HEK293 (cell line): ENCODE measurements around the gene ESPL1.

ENCODE experiments used
- CTCF ChIA-PET: fragments of 350-600 bp; formaldehyde crosslinking; extraction: SDS; loops from one replicate; lab custom pipeline; 2021; ENCODE audit warnings: antibody characterized with exemption; lab: Yijun Ruan, JAX
- POLR2A ChIA-PET: fragments of 300-600 bp; formaldehyde crosslinking; extraction: SDS; loops from one replicate; lab custom pipeline; 2020; ENCODE audit warnings: antibody characterized with exemption, inconsistent platforms; lab: Yijun Ruan, JAX
- H3K27ac ChIP-seq: fragments of 200-500 bp; sonication (Bioruptor generic); 2 replicates; pipeline ENCODE4 v1.5.1; 2014; ENCODE audit warnings: low read depth, low read length, control low read depth, inconsistent platforms; ENCODE audit errors: extremely low read depth
- H3K36me3 ChIP-seq, 2 experiments: fragments of 200-500 bp in 1 of 2; sonication (Bioruptor generic) in 1 of 2; 1 replicate in 1 of 2; 2 replicates in 1 of 2; pipeline ENCODE4 v1.5.1; 2014 to 2017; ENCODE audit warnings: inconsistent platforms in 2 of 2, low read length in 2 of 2; ENCODE audit not compliant: control insufficient read depth in 2 of 2, insufficient read depth in 1 of 2
- H3K4me1 ChIP-seq: fragments of 200-500 bp; sonication (Bioruptor generic); 2 replicates; pipeline ENCODE4 v1.5.1; 2014; ENCODE audit warnings: mild to moderate bottlenecking, low read length, inconsistent platforms; ENCODE audit not compliant: control insufficient read depth, insufficient read depth
- H3K4me3 ChIP-seq: 2 replicates; pipeline ENCODE4 v1.5.1; 2011; ENCODE audit warnings: low read depth, mild to moderate bottlenecking, control low read depth, low read length, moderate library complexity
- H3K9me3 ChIP-seq: fragments of 200-500 bp; sonication (Bioruptor generic); 2 replicates; pipeline ENCODE4 v1.5.1; 2014; ENCODE audit warnings: low read depth, low read length, inconsistent platforms; ENCODE audit not compliant: control insufficient read depth, insufficient read depth
- EGR2 ChIP-seq: fragments of 450-650 bp; formaldehyde crosslinking; IDR thresholded peaks from 2 replicates; pipeline ENCODE4 v1.5.1; 2016; ENCODE audit warnings: low read depth, missing biosample characterization, missing genetic modification characterization
- KLF8 ChIP-seq: fragments of 450-650 bp; formaldehyde crosslinking; IDR thresholded peaks from 2 replicates; pipeline ENCODE4 v1.5.1; 2016; ENCODE audit warnings: missing biosample characterization, missing genetic modification characterization
- KLF9 ChIP-seq: fragments of 450-650 bp; formaldehyde crosslinking; IDR thresholded peaks from 2 replicates; pipeline ENCODE4 v1.5.1; 2016; ENCODE audit warnings: missing biosample characterization, missing genetic modification characterization, low read depth
- WT1 ChIP-seq: fragments of 450-650 bp; formaldehyde crosslinking; IDR thresholded peaks from 2 replicates; pipeline ENCODE4 v1.5.1; 2016; ENCODE audit warnings: missing biosample characterization, missing genetic modification characterization
- YY1 ChIP-seq: fragments of 450-650 bp; formaldehyde crosslinking; IDR thresholded peaks from 2 replicates; pipeline ENCODE4 v1.5.1; 2018; ENCODE audit warnings: missing biosample characterization, missing genetic modification characterization
- ZBTB17 ChIP-seq: fragments of 450-650 bp; formaldehyde crosslinking; IDR thresholded peaks from 2 replicates; pipeline ENCODE4 v1.5.1; 2016; ENCODE audit warnings: missing biosample characterization, missing genetic modification characterization
- ZBTB20 ChIP-seq: fragments of 450-650 bp; formaldehyde crosslinking; IDR thresholded peaks from 2 replicates; pipeline ENCODE4 v1.5.1; 2016; ENCODE audit warnings: missing biosample characterization, missing genetic modification characterization
- ZFP37 ChIP-seq: fragments of 450-650 bp; formaldehyde crosslinking; IDR thresholded peaks from 2 replicates; pipeline ENCODE4 v1.5.1; 2016; ENCODE audit warnings: missing biosample characterization, missing genetic modification characterization
- ZNF114 ChIP-seq: fragments of 450-650 bp; formaldehyde crosslinking; IDR thresholded peaks from 2 replicates; pipeline ENCODE4 v1.5.0; 2017; ENCODE audit warnings: missing biosample characterization, missing genetic modification characterization
- ZNF133 ChIP-seq: fragments of 450-650 bp; formaldehyde crosslinking; IDR thresholded peaks from 2 replicates; pipeline ENCODE4 v1.5.1; 2016; ENCODE audit warnings: missing biosample characterization, missing genetic modification characterization
- ZNF184 ChIP-seq: fragments of 450-650 bp; IDR thresholded peaks from 2 replicates; pipeline ENCODE4 v1.5.1; 2018; ENCODE audit warnings: missing biosample characterization, mild to moderate bottlenecking, missing genetic modification characterization
- ZNF292 ChIP-seq: fragments of 450-650 bp; formaldehyde crosslinking; IDR thresholded peaks from 2 replicates; pipeline ENCODE4 v1.5.1; 2016; ENCODE audit warnings: low read depth, missing biosample characterization, missing genetic modification characterization, borderline replicate concordance
- ZNF335 ChIP-seq: fragments of 450-650 bp; formaldehyde crosslinking; conservative IDR thresholded peaks from 2 replicates; pipeline ENCODE4 v1.5.1; 2016; ENCODE audit warnings: missing biosample characterization, missing genetic modification characterization
- ZNF341 ChIP-seq: fragments of 450-650 bp; formaldehyde crosslinking; IDR thresholded peaks from 2 replicates; pipeline ENCODE4; 2016; ENCODE audit warnings: low read depth, missing biosample characterization, missing genetic modification characterization
- ZNF37A ChIP-seq: fragments of 450-650 bp; IDR thresholded peaks from 2 replicates; pipeline ENCODE4 v1.5.1; 2018; ENCODE audit warnings: missing biosample characterization, missing genetic modification characterization
- ZNF391 ChIP-seq: fragments of 450-650 bp; formaldehyde crosslinking; IDR thresholded peaks from 2 replicates; pipeline ENCODE4 v1.5.1; 2016; ENCODE audit warnings: low read depth, missing biosample characterization, missing genetic modification characterization, borderline replicate concordance
- ZNF529 ChIP-seq: fragments of 450-650 bp; formaldehyde crosslinking; IDR thresholded peaks from 2 replicates; pipeline ENCODE4 v1.5.1; 2017; ENCODE audit warnings: missing genetic modification characterization, missing biosample characterization; ENCODE audit not compliant: insufficient replicate concordance
- ZNF549 ChIP-seq: fragments of 450-650 bp; IDR thresholded peaks from 2 replicates; pipeline ENCODE4 v1.5.1; 2018; ENCODE audit warnings: missing biosample characterization, missing genetic modification characterization, mild to moderate bottlenecking, inconsistent platforms, moderate library complexity
- ZNF658 ChIP-seq: fragments of 450-650 bp; formaldehyde crosslinking; IDR thresholded peaks from 2 replicates; pipeline ENCODE4; 2016; ENCODE audit warnings: missing biosample characterization, missing genetic modification characterization
- ZNF660 ChIP-seq: fragments of 450-650 bp; IDR thresholded peaks from 2 replicates; pipeline ENCODE4 v1.5.1; 2018; ENCODE audit warnings: missing biosample characterization, mild to moderate bottlenecking, missing genetic modification characterization
- TF ChIP-seq, protein P1 (sequence below): fragments of 450-650 bp; formaldehyde crosslinking; IDR thresholded peaks from 2 replicates; pipeline ENCODE4 v1.5.1; 2016; ENCODE audit warnings: missing biosample characterization, missing genetic modification characterization
- TF ChIP-seq, protein P2 (sequence below): fragments of 450-650 bp; formaldehyde crosslinking; IDR thresholded peaks from 2 replicates; pipeline ENCODE4 v1.5.1; 2016; ENCODE audit warnings: missing biosample characterization, missing genetic modification characterization
- TF ChIP-seq, protein P3 (sequence below): fragments of 450-650 bp; formaldehyde crosslinking; conservative IDR thresholded peaks from 2 replicates; pipeline ENCODE4 v1.5.1; 2016; ENCODE audit warnings: low read depth, missing biosample characterization, missing genetic modification characterization
- TF ChIP-seq, protein P4 (sequence below): fragments of 450-650 bp; formaldehyde crosslinking; IDR thresholded peaks from 2 replicates; pipeline ENCODE4 v1.5.1; 2016; ENCODE audit warnings: missing biosample characterization, missing genetic modification characterization

Gene ESPL1

DNA sequence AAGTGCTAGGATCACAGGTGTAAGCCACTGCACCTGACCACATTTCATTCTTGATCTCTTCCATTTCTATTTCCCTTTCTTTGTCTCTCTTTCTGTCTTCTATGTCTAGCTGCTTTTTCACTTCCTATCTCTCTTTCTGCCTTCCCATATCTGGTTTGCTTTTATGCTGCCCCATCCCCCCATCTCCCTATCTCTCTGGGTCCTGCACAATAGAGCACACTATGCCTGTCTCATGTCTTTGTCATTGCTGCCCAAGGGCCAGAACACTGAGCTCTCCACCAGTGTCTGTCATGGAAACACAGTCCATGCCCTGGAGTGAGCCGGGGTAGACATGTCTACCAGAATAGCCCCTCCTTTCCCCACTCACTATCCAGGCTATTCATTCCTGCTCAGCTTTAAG is 23.8 kb upstream of the ESPL1 start (continued):
- TF ChIP-seq ZBTB17 (tag by site-specific recombination): peak; percentile 31; the same call in 1 of the 2 replicates
- TF ChIP-seq EGR2: no peak
- no peak for TF ChIP-seq ZBTB20 (tag by site-specific recombination)
- TF ChIP-seq, protein P1, sequence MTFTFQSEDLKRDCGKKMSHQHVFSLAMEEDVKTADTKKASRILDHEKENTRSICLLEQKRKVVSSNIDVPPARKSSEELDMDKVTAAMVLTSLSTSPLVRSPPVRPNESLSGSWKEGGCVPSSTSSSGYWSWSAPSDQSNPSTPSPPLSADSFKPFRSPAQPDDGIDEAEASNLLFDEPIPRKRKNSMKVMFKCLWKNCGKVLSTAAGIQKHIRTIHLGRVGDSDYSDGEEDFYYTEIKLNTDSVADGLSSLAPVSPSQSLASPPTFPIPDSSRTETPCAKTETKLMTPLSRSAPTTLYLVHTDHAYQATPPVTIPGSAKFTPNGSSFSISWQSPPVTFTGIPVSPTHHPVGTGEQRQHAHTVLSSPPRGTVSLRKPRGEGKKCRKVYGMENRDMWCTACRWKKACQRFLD: no peak

DNA sequence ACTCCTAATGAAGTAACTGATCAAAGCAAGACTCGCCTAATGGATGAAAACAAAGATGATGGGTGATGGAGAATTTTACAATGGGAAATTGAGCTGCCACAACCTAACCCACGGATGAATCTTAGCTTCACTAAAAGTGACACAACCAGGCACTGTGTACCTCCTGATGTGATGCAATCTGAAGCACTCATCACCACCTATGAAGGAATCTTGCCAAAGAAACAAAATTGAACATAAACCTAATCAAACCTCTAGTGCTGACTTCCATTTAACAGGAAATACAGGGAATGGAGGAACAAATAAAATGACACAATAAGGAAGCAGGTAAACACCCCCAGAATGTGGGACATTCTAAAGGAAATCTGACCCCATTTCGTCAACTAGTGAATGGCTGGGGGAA is 22.8 kb upstream of the ESPL1 start:
- Histone ChIP-seq H3K4me1 (no peaks in the 10 kb centered on the region), H3K27ac (no peak overlapping the region), H3K9me3 (no peaks in the 10 kb centered on the region), H3K4me3 (no peak overlapping the region), H3K36me3 (no peaks in the 10 kb centered on the region)
- no peak for TF ChIP-seq ZNF133 (tag by site-specific recombination)
- TF ChIP-seq KLF8 (tag by site-specific recombination): no peak
- TF ChIP-seq ZNF335 (tag by site-specific recombination): peak; percentile 24; the same call in 1 of the 2 replicates
- TF ChIP-seq ZNF549: no peak
- TF ChIP-seq, protein P2, sequence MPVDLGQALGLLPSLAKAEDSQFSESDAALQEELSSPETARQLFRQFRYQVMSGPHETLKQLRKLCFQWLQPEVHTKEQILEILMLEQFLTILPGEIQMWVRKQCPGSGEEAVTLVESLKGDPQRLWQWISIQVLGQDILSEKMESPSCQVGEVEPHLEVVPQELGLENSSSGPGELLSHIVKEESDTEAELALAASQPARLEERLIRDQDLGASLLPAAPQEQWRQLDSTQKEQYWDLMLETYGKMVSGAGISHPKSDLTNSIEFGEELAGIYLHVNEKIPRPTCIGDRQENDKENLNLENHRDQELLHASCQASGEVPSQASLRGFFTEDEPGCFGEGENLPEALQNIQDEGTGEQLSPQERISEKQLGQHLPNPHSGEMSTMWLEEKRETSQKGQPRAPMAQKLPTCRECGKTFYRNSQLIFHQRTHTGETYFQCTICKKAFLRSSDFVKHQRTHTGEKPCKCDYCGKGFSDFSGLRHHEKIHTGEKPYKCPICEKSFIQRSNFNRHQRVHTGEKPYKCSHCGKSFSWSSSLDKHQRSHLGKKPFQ (tag by site-specific recombination): no peak
- POLR2A ChIA-PET: interaction anchor here (0.7 to 1.2 kb wide), 2 partner anchors 11 to 16 kb away, joined by 3 to 4 read pairs; no protein-coding TSS in a partner anchor
- CTCF ChIA-PET: interaction anchor here (1.2 kb wide), 1 partner anchor 32 kb away, joined by 5 read pairs; no protein-coding TSS in a partner anchor

DNA sequence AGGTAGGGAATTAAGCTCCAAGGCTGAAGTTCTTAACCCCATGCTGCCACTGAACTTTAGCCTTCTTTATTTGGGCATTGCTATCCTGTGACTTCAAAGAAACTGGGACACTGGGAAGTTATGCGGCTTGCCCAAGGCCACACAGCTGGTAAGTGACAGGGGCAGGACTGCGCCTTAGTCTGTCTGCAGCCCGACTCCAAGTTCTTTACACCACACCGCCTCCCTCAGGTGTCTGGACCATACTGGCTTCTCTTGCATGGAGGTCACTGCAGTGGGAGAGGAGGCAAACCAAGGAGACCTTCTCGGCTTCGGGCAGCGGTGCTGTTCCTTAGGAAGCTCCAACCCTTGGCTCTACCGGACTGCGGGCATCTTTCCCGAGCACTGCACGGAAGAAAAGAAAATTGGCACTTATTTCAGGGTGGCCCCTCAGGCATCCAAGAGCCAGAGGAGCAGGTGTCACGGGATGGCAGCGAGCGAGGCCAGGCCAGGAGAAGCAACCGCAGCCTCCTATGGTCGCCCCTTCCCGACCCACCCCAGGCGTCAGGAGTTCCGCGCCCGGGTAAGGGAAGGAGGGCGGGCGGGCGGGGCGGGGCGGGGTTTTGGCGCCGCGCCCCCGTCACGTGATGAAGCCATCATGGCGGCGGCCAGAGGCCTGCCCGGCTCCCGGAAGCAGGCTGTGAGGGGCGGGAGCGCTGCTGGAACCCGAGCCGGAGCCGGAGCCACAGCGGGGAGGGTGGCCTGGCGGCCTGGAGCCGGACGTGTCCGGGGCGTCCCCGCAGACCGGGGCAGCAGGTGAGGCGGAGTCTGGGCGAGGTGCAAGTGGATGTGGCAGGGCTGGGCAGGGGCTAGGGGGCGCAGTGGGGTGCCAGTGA is 16.4 kb upstream of the ESPL1 start:
- peak overlapping the region; percentile 61 for H3K27ac ChIP-seq
- CTCF ChIA-PET: interaction anchor here (0.6 to 4.6 kb wide), 12 partner anchors 9 to 257 kb away, joined by 3 to 53 read pairs (median 3); partner anchors contain the start of gene ESPL1
- peaks cover 4% of the 10 kb centered on the region; the same call in 1 of the 2 replicates for H3K4me1 ChIP-seq
- no peaks in the 10 kb centered on the region for H3K9me3 ChIP-seq
- POLR2A ChIA-PET: interaction anchor here (0.6 to 2.1 kb wide), 4 partner anchors 17 to 197 kb away, joined by 4 to 11 read pairs (median 6); partner anchors contain the start of gene ESPL1
- peak overlapping the region; percentile 91 for H3K4me3 ChIP-seq
- H3K36me3 ChIP-seq: peaks cover 0 to 22% of the 10 kb centered on the region in 2 experiments; a peak in 1 of 3 replicates
- peak; percentile 34; the same call in 1 of the 2 replicates for TF ChIP-seq ZNF341 (tag by site-specific recombination)
- TF ChIP-seq ZFP37 (tag by site-specific recombination): 0 out of 2 replicates have a peak, but pooled peaks have one; percentile 35
- TF ChIP-seq, protein P3, sequence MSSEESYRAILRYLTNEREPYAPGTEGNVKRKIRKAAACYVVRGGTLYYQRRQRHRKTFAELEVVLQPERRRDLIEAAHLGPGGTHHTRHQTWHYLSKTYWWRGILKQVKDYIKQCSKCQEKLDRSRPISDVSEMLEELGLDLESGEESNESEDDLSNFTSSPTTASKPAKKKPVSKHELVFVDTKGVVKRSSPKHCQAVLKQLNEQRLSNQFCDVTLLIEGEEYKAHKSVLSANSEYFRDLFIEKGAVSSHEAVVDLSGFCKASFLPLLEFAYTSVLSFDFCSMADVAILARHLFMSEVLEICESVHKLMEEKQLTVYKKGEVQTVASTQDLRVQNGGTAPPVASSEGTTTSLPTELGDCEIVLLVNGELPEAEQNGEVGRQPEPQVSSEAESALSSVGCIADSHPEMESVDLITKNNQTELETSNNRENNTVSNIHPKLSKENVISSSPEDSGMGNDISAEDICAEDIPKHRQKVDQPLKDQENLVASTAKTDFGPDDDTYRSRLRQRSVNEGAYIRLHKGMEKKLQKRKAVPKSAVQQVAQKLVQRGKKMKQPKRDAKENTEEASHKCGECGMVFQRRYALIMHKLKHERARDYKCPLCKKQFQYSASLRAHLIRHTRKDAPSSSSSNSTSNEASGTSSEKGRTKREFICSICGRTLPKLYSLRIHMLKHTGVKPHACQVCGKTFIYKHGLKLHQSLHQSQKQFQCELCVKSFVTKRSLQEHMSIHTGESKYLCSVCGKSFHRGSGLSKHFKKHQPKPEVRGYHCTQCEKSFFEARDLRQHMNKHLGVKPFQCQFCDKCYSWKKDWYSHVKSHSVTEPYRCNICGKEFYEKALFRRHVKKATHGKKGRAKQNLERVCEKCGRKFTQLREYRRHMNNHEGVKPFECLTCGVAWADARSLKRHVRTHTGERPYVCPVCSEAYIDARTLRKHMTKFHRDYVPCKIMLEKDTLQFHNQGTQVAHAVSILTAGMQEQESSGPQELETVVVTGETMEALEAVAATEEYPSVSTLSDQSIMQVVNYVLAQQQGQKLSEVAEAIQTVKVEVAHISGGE: peak; percentile 70
- TF ChIP-seq ZNF658 (tag by site-specific recombination): no peak
- peak; percentile 9 for TF ChIP-seq ZNF660 (tag by site-specific recombination)
- no peak for TF ChIP-seq ZNF529 (tag by site-specific recombination)
- no peak for TF ChIP-seq ZNF292 (tag by site-specific recombination)
- peak; percentile 89 for TF ChIP-seq KLF9
- peak; percentile 41; the same call in 1 of the 2 replicates for TF ChIP-seq ZNF391 (tag by site-specific recombination)
- TF ChIP-seq, protein P4, sequence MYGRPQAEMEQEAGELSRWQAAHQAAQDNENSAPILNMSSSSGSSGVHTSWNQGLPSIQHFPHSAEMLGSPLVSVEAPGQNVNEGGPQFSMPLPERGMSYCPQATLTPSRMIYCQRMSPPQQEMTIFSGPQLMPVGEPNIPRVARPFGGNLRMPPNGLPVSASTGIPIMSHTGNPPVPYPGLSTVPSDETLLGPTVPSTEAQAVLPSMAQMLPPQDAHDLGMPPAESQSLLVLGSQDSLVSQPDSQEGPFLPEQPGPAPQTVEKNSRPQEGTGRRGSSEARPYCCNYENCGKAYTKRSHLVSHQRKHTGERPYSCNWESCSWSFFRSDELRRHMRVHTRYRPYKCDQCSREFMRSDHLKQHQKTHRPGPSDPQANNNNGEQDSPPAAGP (tag by site-specific recombination): no peak
- TF ChIP-seq ZNF114 (tag by site-specific recombination): no peak
- TF ChIP-seq WT1 (tag by site-specific recombination): 0 out of 2 replicates have a peak, but pooled peaks have one; percentile 21
- TF ChIP-seq YY1: peak; percentile 71
- no peak for TF ChIP-seq ZNF37A (tag by site-specific recombination)
- TF ChIP-seq ZNF184 (tag by site-specific recombination): 0 out of 2 replicates have a peak, but pooled peaks have one; percentile 21
